K562 (cell line): ENCODE data around the gene BCAS4. TPM values are rescaled to one million over a fixed set of nuclear protein-coding genes. Genes with fewer than 3 reads are reported as not detected.

ENCODE experiments used
- ATAC-seq: fragments of 200-7000 bp; cut with Tn5 transposase; 3 replicates; pipeline ENCODE4 v1.9.1; 2020; ENCODE audit warnings: moderate library complexity
- BruUV-seq: library from RNA; stranded (reverse); fragments of 400-500 nt; replicated peaks from 2 replicates; lab custom pipeline; 2021; lab: Mats Ljungman, UMichigan
- CTCF ChIA-PET: fragments of 300-600 bp; formaldehyde crosslinking; extraction: SDS; loops from one replicate; lab custom pipeline; 2021; ENCODE audit warnings: low intra/inter-chr PET ratio; lab: Yijun Ruan, JAX
- POLR2A ChIA-PET: fragments of 300-600, 350-650 bp; sonication (Branson Sonifier 250); formaldehyde crosslinking; extraction: SDS; loops from one replicate; lab custom pipeline; 2021; ENCODE audit warnings: antibody characterized with exemption, inconsistent platforms; lab: Yijun Ruan, JAX
- DNase-seq, 4 experiments: peaks; one replicate each; pipeline versions ENCODE4 v3.0.0 to v3.0.0-alpha.2; 2011 to 2018; ENCODE audit warnings: low spot score in 3 of 4, mixed read lengths in 3 of 4; ENCODE audit errors: extremely low read depth in 1 of 4
- FAIRE-seq: peaks from 2 replicates; lab custom pipeline; 2011; peaks lifted over from hg19 to GRCh38; lab: Jason Lieb, UNC
- H2AFZ ChIP-seq: 2 replicates; pipeline ENCODE4 v1.6.0; 2011; ENCODE audit warnings: low read depth, low read length, control low read depth, inconsistent platforms
- H3K27ac ChIP-seq: fragments of 200-600 bp; 3 replicates; pipeline ENCODE4 v1.8.0; 2011; ENCODE audit warnings: low read depth, mild to moderate bottlenecking, control low read depth, inconsistent platforms, low read length, moderate library complexity, mixed read lengths; ENCODE audit errors: extremely low read depth
- H3K27me3 ChIP-seq, 2 experiments: fragments of 300-600 bp in 1 of 2; 2 replicates in 1 of 2; 3 replicates in 1 of 2; pipeline versions ENCODE4 v1.6.0 to v1.8.0; 2011; ENCODE audit warnings: inconsistent platforms in 2 of 2, low read length in 2 of 2, mild to moderate bottlenecking in 1 of 2, mixed read lengths in 1 of 2, moderate library complexity in 1 of 2; ENCODE audit not compliant: control insufficient read depth in 2 of 2, insufficient read depth in 2 of 2
- H3K36me3 ChIP-seq: fragments of 300-600 bp; 3 replicates; pipeline ENCODE4 v1.8.0; 2011; ENCODE audit warnings: mild to moderate bottlenecking, low read length, inconsistent platforms; ENCODE audit not compliant: control insufficient read depth, insufficient read depth
- H3K4me1 ChIP-seq, 2 experiments: fragments of 200-600 bp in 1 of 2; replicated peaks in 1 of 2; 2 replicates in 1 of 2; 3 replicates in 1 of 2; pipeline versions ENCODE4 v1.5.1 to v1.8.0; 2011; ENCODE audit warnings: inconsistent platforms in 2 of 2, low read length in 2 of 2, mild to moderate bottlenecking in 1 of 2, mixed read lengths in 1 of 2, moderate library complexity in 1 of 2; ENCODE audit not compliant: control insufficient read depth in 2 of 2, insufficient read depth in 2 of 2
- H3K4me2 ChIP-seq: 2 replicates; pipeline ENCODE4 v1.6.1; 2011; ENCODE audit warnings: low read length, control low read depth, inconsistent platforms, mixed read lengths; ENCODE audit not compliant: insufficient read depth
- H3K4me3 ChIP-seq: fragments of 200-600 bp; sonication (generic), shearing (Covaris generic); 2 replicates; pipeline ENCODE4 v1.5.1; 2016; ENCODE audit warnings: control low read depth, inconsistent platforms
- H3K79me2 ChIP-seq: fragments of 200-600 bp; 3 replicates; pipeline ENCODE4 v1.8.0; 2011; ENCODE audit warnings: low read length, inconsistent platforms; ENCODE audit not compliant: control insufficient read depth, insufficient read depth
- H3K9ac ChIP-seq, 2 experiments: 2 replicates each; pipeline versions ENCODE4 v1.6.0 to v1.6.1; 2011; ENCODE audit warnings: low read depth in 2 of 2, low read length in 2 of 2, control low read depth in 1 of 2, inconsistent platforms in 1 of 2, mild to moderate bottlenecking in 1 of 2, mixed read lengths in 1 of 2; ENCODE audit not compliant: insufficient read depth in 1 of 2
- H3K9me1 ChIP-seq: one replicate; pipeline ENCODE4 v1.6.0; 2011; ENCODE audit warnings: inconsistent platforms, mild to moderate bottlenecking, low read length, moderate library complexity; ENCODE audit not compliant: control insufficient read depth, insufficient read depth
- H3K9me3 ChIP-seq: replicated peaks from 2 replicates; pipeline ENCODE4 v1.5.1; 2011; ENCODE audit warnings: low read depth, low read length, inconsistent platforms; ENCODE audit not compliant: control insufficient read depth, insufficient read depth
- H4K20me1 ChIP-seq: replicated peaks from 2 replicates; pipeline ENCODE4 v1.6.1; 2011; ENCODE audit warnings: low read length, inconsistent platforms, mixed read lengths; ENCODE audit not compliant: control insufficient read depth, insufficient read depth
- CREB1 ChIP-seq, 2 experiments: sonication (generic) in 1 of 2; formaldehyde crosslinking in 1 of 2; IDR thresholded peaks; 2 replicates each; pipeline versions ENCODE4 v1.6.1 to v1.8.0; 2012 to 2022; ENCODE audit warnings: inconsistent platforms in 1 of 2, mild to moderate bottlenecking in 1 of 2, missing genetic modification reagents in 1 of 2, moderate library complexity in 1 of 2
- MCM2 ChIP-seq: fragments of 450-650 bp; IDR thresholded peaks from 2 replicates; pipeline ENCODE4 v1.6.1; 2017; ENCODE audit warnings: low read depth, mild to moderate bottlenecking
- NR3C1 ChIP-seq: sonication (generic); formaldehyde crosslinking; IDR thresholded peaks from 2 replicates; pipeline ENCODE4 v1.8.1; 2022; ENCODE audit warnings: missing genetic modification reagents
- POLR2AphosphoS2 ChIP-seq: IDR thresholded peaks from 2 replicates; pipeline ENCODE4 v1.6.1; 2012; ENCODE audit warnings: low read length, improper control_type of control experiment
- POLR2G ChIP-seq: fragments of 200-400 bp; formaldehyde crosslinking; IDR thresholded peaks from 2 replicates; pipeline ENCODE4 v1.6.1; 2017; ENCODE audit warnings: low read depth, mild to moderate bottlenecking, antibody characterized with exemption, low read length, moderate library complexity
- TAF15 ChIP-seq: fragments of 200-400 bp; formaldehyde crosslinking; IDR thresholded peaks from 2 replicates; pipeline ENCODE4 v1.6.1; 2017; ENCODE audit warnings: mild to moderate bottlenecking, low read depth, low read length, moderate library complexity
- VEZF1 ChIP-seq: fragments of 200-800 bp; sonication (Bioruptor generic); IDR thresholded peaks from 2 replicates; pipeline ENCODE4 v1.6.1; 2017; ENCODE audit warnings: missing genetic modification characterization, missing compliant biosample characterization
- WGBS: fragments of 100-300 bp; shearing (Covaris generic); methylation state at CpG from one replicate; pipeline ENCODE4 v1.1.6; 2016; ENCODE audit warnings: low coverage, mixed read lengths; ENCODE audit not compliant: insufficient coverage; ENCODE audit errors: missing lambda C conversion rate; 5-methylcytosine and 5-hydroxymethylcytosine counted together
- in situ Hi-C: fragments of 300-500 bp; cut with MboI; formaldehyde crosslinking; loops from 4 replicates; pipeline ENCODE4 v1.15.0; 2018; ENCODE audit warnings: inconsistent platforms, mixed read lengths
- intact Hi-C: fragments of 100-400 bp; cut with micrococcal nuclease; formaldehyde crosslinking; loops from 2 replicates; pipeline ENCODE4 v1.14.2; 2022
- polyA plus RNA-seq, 8 experiments: library from polyadenylated mRNA; depleted of rRNA in 4 of 8; stranded (reverse) in 5 of 8; unstranded in 3 of 8; fragments of >200 nt; fragmentation: Nextera tagmentation in 2 of 8; fragmentation: Illumina TruSeq in 1 of 8; extraction: Ambion mirVana in 2 of 8; extraction: Trizol in 1 of 8; gene quantifications; 2 replicates each; pipeline versions ENCODE4 v1.2.1 to v1.2.3, GENCODE V29; 2011 to 2014; ENCODE audit warnings: inconsistent platforms in 1 of 8, missing spikeins in 1 of 8
- total RNA-seq, 7 experiments: library from RNA; depleted of rRNA in 6 of 7; stranded (reverse); fragments of >200 nt in 6 of 7; fragmentation: Illumina TruSeq in 2 of 7; extraction: Trizol in 2 of 7; gene quantifications; 2 replicates each; pipeline versions ENCODE4 v1.2.1 to v1.2.3, GENCODE V29; 2011 to 2021; ENCODE audit warnings: low replicate concordance in 1 of 7

The BCAS4 gene
- total and polyA plus RNA-seq, 9 of the 15 experiments (the other 6 are each of a cell fraction or from before 2014, with no cell fraction given), result 0.15 to 2.3 (median 0.47) TPM

- in situ Hi-C loops (no loop called here), intact Hi-C loops (no loop called here)
- H3K9me3 ChIP-seq, result no peaks in the 10 kb centered on the region
- peaks cover 7 to 11% of the 10 kb centered on the region in 2 experiments; a peak in 4 of 5 replicates for H3K4me1 ChIP-seq
- CTCF ChIA-PET, result no interaction called here
- ATAC-seq (no peak), DNase-seq (no peak), FAIRE-seq (no peak)
- 49% methylated on average over 7 of the region's 7 CpGs for whole genome bisulfite sequencing
- peaks cover 9% of the 10 kb centered on the region; the same call in 1 of the 2 replicates for H4K20me1 ChIP-seq
- no peaks in the 10 kb centered on the region for H3K27me3 ChIP-seq
- no peak overlapping the region for H3K27ac ChIP-seq
- BruUV-seq, result no TSS peak
- H2AFZ ChIP-seq, result no peak overlapping the region
- H3K36me3 ChIP-seq, result peaks cover 18% of the 10 kb centered on the region
- H3K9ac ChIP-seq, result 0 out of 4 replicates have a peak overlapping the region, but pooled peaks of 1 of the 2 experiments have one; percentile 24
- H3K79me2 ChIP-seq, result no peaks in the 10 kb centered on the region
- POLR2A ChIA-PET, result interaction anchor here (0.6 to 1.6 kb wide), 4 partner anchors 8 to 1861 kb away, joined by 3 to 4 read pairs (median 3); no protein-coding TSS in a partner anchor
- no peak overlapping the region for H3K4me3 ChIP-seq
- 0 out of 2 replicates have a peak, but pooled peaks have one; percentile 7 for TF ChIP-seq POLR2AphosphoS2
- TF ChIP-seq POLR2G, result 0 out of 2 replicates have a peak, but pooled peaks have one; percentile 2
- TF ChIP-seq MCM2, result no peak
- no peak for TF ChIP-seq CREB1 (IDR thresholded peaks at IDR 0.05)
- no peak for TF ChIP-seq CREB1 (CRISPR knock-in tag; IDR thresholded peaks at IDR 0.05)
- TF ChIP-seq TAF15, result no peak
- TF ChIP-seq NR3C1 (CRISPR knock-in tag), result no peak
- no peak for TF ChIP-seq VEZF1
- H3K4me2 ChIP-seq, result no peak overlapping the region
- H3K9me1 ChIP-seq, result no peaks in the 10 kb centered on the region
These were observed 90.2 kb downstream of the BCAS4 start for GRCh38 chr20:50885068-50885467.
